ENCODE data around the gene LAMTOR3.

GRCh38 chr4:99846891-99847290 is 47.3 kb downstream of the LAMTOR3 start:
- TF ChIP-seq CTCF (optimal IDR thresholded peaks at IDR 0.05 in 1 of 3, IDR thresholded peaks at IDR 0.05 in 1 of 3, conservative IDR thresholded peaks at IDR 0.05 in 1 of 3; ENCODE audit: extremely low read depth in 1 of 3, insufficient read depth in 2 of 3, low read length in 3 of 3) (no peak), EZH2 (IDR thresholded peaks at IDR 0.05; ENCODE audit: low read length) (no peak)

Measured in keratinocyte (primary cell).